Effector CD4-positive, alpha-beta T cell (primary cell): ENCODE measurements around the gene OGA.

ENCODE experiments used
- DNase-seq: peaks from one replicate; pipeline ENCODE4 v3.0.0-alpha.2; 2020
- total RNA-seq: gene quantifications from one replicate; lab custom pipeline; 2026; lab: John Stamatoyannopoulos, UW

The OGA gene
- total RNA-seq, result 539 reads per million, percentile 98 among the genes with 10 or more reads in this experiment

GRCh38 chr10:101818119-101818871 lies at the start of gene OGA:
OGA (minus strand) TSS chr10:101818444; CDS start chr10:101818022, 422 bp downstream.
- peak; percentile 97 for DNase-seq

GRCh38 chr10:101867931-101868330 lies 49.7 kb upstream of the OGA start:
- DNase-seq, result no peak

- DNase-seq, result no peak
Measured at GRCh38 chr10:101859530-101859929, 41.3 kb upstream of the OGA start.

GRCh38 chr10:101858723-101859500 lies 40.7 kb upstream of the OGA start:
- no peak for DNase-seq

- no peak for DNase-seq
Measured at GRCh38 chr10:101857802-101858476, 39.7 kb upstream of the OGA start.

- DNase-seq, result no peak
Measured at GRCh38 chr10:101856626-101857025, 38.4 kb upstream of the OGA start.

GRCh38 chr10:101851411-101852116 lies 33.3 kb upstream of the OGA start:
- DNase-seq, result no peak

- no peak for DNase-seq
Measured at GRCh38 chr10:101850749-101851148, 32.5 kb upstream of the OGA start.

- DNase-seq, result no peak
Measured at GRCh38 chr10:101848894-101849351, 30.7 kb upstream of the OGA start.

GRCh38 chr10:101848408-101848807 lies 30.2 kb upstream of the OGA start:
- DNase-seq, result no peak

- no peak for DNase-seq
Measured at GRCh38 chr10:101845893-101846292, 27.6 kb upstream of the OGA start.

GRCh38 chr10:101843032-101844021 lies 25.1 kb upstream of the OGA start, which contains the start of gene KCNIP2:
KCNIP2 (minus strand) TSS chr10:101843800; CDS start chr10:101843568, 232 bp downstream.
- peak; percentile 66 for DNase-seq

- no peak for DNase-seq
Measured at GRCh38 chr10:101841826-101842225, 23.6 kb upstream of the OGA start.

- peak; percentile 60 for DNase-seq
Measured at GRCh38 chr10:101840741-101841453, 22.7 kb upstream of the OGA start.

- no peak for DNase-seq
Measured at GRCh38 chr10:101840102-101840684, 21.9 kb upstream of the OGA start.

- peak; percentile 52 for DNase-seq
Measured at GRCh38 chr10:101839416-101840063, 21.3 kb upstream of the OGA start.

- DNase-seq, result no peak
Measured at GRCh38 chr10:101839002-101839401, 20.8 kb upstream of the OGA start.

- DNase-seq, result no peak
Measured at GRCh38 chr10:101838416-101838970, 20.2 kb upstream of the OGA start.

- no peak for DNase-seq
Measured at GRCh38 chr10:101837748-101838147, 19.5 kb upstream of the OGA start.
